Right hindlimb (tissue), 1 donor: ENCODE data around the gene MGAT3.

Experiments
- DNase-seq: peaks from one replicate; pipeline ENCODE4 v3.0.0-alpha.2; 2018

MGAT3 gene

GRCh38 chr22:39453765-39454378, 2.9 kb upstream of the MGAT3 start:
- no peak for DNase-seq

GRCh38 chr22:39454385-39454871, 2.4 kb upstream of the MGAT3 start:
- DNase-seq = no peak

DNA sequence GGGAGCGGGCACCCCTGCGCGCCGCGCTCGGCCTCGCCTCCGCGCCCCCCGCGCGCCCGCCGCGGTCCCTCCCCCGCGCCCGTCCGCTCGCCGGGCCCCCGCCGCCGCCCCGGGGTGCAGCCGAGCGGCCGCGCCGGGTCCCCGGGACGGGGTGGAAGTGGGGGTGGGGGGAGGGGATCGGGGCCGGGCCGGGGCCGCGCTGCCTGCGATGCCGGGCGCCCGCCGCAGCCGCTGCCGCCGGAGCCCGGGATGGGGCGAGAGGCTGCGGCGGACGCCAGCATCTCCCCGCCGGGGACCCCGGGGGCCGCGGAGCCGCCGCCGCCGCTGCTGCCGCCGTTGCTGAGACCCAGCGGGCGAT, 365 bp downstream of the MGAT3 start:
- DNase-seq = no peak

- DNase-seq = no peak
Observed at GRCh38 chr22:39457556-39458443, 988 bp downstream of the MGAT3 start.

DNA sequence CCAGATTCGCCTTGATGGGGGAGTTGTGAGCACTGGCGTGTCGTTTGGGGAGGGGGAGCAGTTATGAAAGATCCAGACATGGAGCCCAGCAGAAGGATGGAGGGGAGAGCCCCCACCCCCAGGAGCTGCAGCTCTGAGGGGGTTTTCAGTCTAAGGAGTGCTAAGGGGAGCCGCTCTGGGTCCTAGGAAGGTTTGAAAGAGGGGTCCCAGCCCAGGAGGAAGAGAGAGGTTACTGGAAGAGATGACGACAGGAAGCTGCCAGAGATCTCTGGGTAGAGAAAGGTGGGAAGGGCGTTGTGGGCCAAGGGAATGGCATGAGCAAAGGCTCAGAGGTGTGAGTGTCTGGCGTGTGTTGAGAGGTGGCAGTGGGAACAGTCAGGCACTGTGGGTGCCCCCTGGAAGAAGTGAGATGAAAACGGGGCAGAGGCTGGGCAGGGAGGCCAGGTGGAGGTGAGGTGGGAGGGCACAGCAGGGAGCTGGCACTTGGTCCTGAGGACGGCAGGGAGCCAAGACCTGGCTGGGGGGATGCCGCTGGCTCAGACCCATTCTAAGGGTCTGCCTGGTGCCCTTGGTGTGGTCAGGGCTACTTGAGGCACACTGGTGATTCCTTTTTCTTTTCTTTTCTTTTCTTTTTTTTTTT, 1.8 kb downstream of the MGAT3 start:
- DNase-seq = no peak

DNA sequence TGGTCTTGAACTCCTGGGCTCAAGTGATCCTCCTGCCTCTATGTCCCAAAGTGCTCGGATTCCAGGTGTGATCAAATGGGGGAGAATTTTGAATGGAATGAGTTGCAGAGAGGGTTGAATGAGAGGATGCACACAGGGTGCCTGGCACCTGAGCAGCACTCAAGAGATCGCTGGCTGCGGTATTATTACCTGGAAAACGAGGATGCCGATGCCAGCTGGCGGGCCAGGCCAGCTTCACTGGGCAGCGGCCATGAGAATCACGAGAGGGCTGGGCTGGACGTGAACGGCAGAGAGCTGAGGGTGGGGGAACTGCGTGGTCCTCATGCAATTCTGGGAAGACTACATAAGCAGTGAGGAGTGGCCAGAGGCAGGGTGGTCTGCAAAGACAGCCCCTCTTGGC, 2.9 kb downstream of the MGAT3 start:
- no peak for DNase-seq

DNA sequence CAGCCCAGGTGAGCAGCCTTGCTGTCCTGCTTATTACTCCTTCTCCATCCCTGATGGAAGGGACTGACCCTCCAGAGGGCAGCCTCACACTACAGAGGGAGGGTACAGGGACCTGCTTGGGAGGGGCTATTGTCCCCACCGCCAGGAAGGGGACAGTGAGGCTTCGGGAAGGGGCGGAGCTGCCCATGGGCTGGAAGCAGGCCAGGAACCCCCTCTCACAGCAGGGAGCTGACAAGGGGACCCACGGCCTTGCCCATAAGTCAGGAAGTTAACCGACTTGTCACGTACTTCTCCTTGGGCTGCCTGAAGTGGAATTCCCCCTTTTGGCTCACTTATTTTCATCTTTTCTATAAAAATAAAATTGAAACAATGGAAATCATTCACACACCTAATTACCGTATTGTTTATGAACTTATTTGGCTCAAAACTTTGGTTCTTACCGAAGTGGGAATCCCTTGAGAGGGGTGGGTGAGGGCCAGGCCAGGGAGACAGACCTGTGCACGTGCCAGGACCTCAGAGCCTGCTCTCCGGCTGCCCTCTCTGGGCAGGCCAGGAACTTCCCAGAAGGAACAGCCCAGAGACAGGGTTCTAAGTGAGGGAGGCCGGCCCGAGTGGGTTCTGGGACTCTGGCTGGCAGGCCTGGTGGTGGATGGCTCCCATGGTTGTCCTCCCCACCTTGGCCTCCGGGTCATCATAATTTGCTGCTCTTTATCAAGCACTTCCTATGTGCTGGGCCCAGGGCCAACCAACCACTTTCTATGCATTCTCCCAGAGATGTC, 5.8 kb downstream of the MGAT3 start:
- no peak for DNase-seq

DNA sequence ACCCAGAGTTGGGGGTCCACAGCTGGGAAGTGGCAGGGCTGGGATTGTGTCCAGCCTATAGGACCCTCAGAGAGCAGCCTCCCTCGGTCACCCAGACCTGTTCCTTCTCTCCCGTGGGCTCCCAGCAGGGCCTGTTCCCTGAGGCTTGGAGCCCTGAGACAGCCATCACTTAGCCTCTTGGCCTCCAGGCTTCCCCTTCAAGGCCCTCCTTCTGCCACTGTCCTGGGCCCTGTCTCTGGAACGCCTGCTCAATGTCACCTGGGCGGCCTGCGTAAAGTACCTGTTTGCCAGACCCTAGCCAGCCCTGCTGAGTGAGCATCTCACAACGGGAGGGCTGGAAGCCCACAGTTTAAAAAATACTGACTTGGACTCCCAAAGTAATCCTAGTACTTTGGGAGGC, 6.5 kb downstream of the MGAT3 start:
- no peak for DNase-seq

- DNase-seq = no peak
Observed at GRCh38 chr22:39463931-39464390, 7.1 kb downstream of the MGAT3 start.

DNA sequence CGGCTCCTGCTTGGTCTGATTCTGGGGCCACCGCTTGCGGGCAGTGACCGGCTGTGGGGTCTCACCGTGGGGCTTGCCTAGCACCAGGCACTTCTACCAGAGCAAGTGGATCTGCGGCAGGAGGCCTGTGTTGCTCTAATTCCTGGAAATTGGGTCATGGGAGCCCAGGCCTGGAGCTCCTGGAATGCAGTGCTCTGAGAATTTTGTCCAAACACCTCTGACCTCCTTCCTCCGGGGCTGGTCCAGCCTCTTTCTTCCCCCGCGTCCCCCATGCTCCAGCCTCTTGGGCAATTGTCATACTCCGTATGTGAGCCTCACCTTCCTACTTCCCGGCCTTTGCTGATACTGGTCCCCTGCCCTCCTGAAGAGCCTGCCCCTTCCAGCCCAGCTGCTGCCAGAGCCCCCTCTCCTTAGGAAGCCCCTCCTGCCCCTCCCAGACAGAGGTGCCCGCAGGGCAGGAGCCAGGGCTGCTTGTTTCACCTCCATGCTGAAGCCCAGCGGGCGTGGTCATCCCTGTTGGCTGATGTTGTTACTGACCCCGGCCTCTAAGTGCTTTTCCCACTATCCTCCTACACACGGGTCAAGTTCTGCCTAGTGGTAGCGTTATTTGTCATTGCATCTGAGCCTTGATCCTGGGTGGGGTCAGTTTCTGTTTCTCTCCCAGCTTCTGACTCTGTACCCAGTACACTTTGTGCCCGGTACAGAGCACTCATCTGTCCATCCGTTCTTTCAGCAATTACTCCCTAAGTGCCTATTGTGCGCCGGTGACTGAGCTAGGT, 9.6 kb downstream of the MGAT3 start:
- DNase-seq = no peak

- DNase-seq = no peak
Observed at GRCh38 chr22:39467390-39467895, 10.6 kb downstream of the MGAT3 start.

- DNase-seq = no peak
Observed at GRCh38 chr22:39468487-39469325, 11.9 kb downstream of the MGAT3 start.

- no peak for DNase-seq
Observed at GRCh38 chr22:39469326-39469680, 12.5 kb downstream of the MGAT3 start.

DNA sequence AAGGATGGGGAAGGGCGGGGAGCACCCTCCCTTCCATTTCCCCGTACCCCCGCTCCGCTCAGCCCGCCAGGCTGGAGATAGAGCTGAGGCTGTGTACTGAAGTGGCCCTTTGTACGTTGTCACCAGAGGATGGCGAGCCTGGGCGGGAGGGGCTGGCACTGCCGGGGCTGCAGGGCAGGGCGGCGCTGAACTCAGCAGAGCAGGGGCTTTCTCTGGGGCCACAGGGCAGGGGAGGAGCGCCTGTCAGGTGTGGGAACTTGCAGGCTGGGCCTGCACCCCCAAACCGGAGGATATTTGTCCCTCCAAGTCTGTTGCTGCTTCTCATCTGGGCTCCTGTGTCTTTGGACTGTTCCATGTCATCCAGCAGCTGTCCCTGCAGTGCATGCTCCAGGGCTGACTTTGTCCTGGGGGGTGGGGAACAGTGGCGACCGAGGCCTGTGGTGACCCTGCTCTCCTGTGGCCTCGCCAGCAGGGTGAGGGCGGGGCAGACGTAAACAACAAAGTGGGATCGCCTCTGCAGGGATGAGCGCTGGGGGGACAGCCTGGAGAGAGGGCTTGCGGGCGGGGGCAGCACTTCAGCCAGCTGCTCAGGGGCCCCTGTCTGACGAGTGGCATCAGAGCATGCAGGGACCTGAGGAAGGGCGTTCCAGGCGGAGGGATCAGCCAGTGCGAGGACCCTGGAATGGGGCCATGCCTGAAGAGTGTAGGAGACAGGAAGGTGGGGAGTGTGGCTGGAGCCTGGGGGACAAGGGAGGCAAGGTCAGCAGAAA, 13.1 kb downstream of the MGAT3 start:
- DNase-seq = no peak

DNA sequence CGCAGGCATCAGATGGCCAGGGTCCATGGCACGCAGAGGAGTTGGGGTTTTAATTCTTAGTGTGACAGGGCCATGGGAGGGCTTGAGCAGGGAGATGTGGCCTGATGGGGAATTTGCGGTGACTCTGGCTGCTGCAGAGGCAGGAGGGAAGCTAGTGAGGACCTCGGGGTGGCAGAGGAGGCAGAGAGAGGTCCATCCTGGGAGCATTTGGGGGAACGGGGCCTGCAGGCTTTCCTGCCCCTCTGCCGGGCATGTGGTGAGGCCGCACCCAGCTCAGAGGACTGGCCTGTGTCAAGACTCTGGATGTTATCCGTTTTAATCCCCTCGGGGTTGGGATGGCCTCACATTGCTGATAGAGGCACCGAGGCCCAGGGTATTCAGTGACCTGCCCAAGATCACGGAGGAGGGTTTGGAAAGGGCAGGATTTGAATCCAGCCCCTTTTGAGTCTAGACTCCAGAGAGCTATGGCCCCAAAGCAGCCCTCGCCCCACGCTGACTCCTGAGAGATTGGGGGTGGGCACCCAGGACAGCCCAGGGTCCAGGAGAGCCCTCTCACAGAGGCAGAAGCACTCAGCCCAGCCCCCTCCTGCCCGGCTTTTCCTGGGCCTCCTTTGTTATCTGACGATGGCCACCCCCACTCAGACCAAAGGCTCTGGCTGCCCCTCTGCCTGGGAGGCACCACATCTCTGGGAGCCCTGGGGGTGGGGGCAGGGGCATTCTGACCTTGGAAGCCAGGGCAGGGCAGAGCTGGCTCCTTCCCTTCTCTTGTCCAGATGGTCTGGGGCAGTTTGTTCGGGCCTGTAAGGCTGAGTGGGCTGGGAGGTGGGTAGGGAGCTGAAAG, 13.9 kb downstream of the MGAT3 start:
- no peak for DNase-seq

DNA sequence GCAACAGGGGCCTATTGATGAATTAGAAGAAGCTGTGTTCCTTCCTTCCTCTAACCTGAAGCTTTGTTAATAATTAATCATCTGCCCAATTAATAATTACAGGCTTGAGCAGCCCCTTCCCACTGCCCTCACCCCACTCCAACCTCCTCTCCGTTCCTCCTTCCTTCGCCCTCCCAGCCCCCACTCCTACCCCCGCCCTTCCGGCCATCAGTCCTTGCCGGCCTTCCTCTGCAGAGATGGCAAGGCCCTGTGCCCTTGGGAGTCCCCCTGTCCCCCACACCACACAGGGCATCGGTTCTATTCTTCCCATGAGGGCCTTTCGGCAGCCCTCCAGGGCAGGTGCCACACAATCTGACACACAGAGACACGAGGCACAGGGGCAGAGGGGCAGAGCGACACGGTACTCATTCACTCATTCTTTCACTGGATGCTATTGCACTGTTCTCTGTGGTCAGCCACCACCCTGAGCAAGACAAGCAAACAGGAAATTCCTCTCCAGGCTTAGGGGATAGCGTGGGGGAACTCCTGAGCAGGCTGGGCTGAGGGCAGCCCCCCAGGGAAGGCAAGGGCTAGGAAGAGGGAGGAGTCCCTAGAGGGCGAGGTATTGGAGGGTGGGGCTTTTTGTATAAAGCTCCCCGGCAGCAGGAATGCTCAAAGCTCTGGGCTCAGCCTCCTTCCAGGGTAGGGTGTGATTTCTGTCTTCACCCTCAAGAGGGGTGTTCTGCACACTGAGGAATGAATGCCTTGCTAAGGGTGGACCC, 14.7 kb downstream of the MGAT3 start:
- DNase-seq = no peak

DNA sequence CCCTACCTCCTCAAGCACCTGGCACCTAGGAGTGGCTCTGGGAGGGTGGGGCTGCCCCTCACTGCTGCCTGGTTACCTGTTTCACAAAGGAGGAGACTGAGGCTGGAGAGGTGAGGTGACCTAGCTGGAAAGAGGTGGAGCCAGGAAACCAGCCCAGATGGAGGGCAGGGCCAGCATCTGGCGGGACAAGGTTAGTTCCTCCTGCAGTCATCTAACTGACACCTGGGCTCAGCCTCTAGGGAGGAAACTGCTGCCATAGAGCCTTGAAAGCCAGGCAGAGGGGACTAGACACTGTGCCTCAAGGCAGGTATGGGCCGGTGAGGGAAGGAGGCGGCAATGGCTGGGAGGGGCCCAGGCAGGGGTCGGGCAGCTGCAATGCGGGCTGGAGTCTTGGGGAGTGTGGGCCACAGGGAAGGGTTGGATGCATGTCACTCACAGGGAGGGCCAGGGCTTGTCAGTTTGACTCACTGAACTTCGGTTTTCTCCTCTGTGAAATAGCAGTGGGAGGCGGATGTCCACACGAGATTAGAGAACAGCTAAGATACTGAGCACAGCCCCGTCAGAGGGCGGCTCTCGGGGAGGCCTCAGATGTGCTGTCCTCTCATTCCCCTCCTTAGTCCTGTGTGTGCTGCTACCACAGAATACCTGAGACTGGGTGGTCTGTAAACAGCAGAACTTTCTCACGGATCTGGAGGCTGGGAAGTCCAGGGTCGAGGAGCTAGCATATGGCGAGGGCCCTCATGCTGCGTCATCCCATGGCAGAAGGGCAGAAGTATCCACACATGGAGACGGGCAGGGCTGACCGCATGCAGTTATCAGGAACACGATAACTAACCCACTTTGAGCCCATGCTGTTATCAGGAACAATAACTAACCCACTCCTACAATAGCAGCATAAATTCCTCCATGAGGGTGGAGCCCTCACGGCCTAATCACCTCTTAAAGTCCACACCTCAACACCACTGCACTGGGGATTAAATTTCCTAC, 16.1 kb downstream of the MGAT3 start:
- DNase-seq = no peak
